ENCODE results near the gene NXPH4. TPM values are rescaled to one million over a fixed set of nuclear protein-coding genes. Genes with fewer than 3 reads are reported as not detected.
A peak's percentile ranks its signal among the peaks of the same experiment; 100 is the strongest.

Gene NXPH4
- total RNA-seq, 1 donor from 2014 or later, result not detected

- no peak for DNase-seq (ENCODE audit: low read depth)
- TF ChIP-seq CTCF (conservative IDR thresholded peaks at IDR 0.05; ENCODE audit: low read depth, low read length), result no peak
- no peak overlapping the region for H3K4me3 ChIP-seq (ENCODE audit: low read depth, low read length)
These were observed 45.7 kb upstream of the NXPH4 start for GRCh38 chr12:57170927-57171326.

- TF ChIP-seq CTCF (conservative IDR thresholded peaks at IDR 0.05; ENCODE audit: low read depth, low read length), result no peak
- DNase-seq (ENCODE audit: low read depth), result no peak
- H3K4me3 ChIP-seq (ENCODE audit: low read depth, low read length), result no peak overlapping the region
These were observed 44.9 kb upstream of the NXPH4 start for GRCh38 chr12:57171668-57172067.

- peak; percentile 72 for TF ChIP-seq CTCF (conservative IDR thresholded peaks at IDR 0.05; ENCODE audit: low read depth, low read length)
These were observed 43.5 kb upstream of the NXPH4 start for GRCh38 chr12:57173089-57173488.

GRCh38 chr12:57173683-57174082 lies 42.9 kb upstream of the NXPH4 start:
- H3K4me3 ChIP-seq (ENCODE audit: low read depth, low read length), result no peak overlapping the region
- DNase-seq (ENCODE audit: low read depth), result no peak
- TF ChIP-seq CTCF (conservative IDR thresholded peaks at IDR 0.05; ENCODE audit: low read depth, low read length), result no peak

More at GRCh38 chr12:57173089-57173488, 43.5 kb upstream of the NXPH4 start:
- DNase-seq (ENCODE audit: low read depth), result no peak
- no peak overlapping the region for H3K4me3 ChIP-seq (ENCODE audit: low read depth, low read length)

GRCh38 chr12:57175428-57176138 lies 41.0 kb upstream of the NXPH4 start:
- no peak overlapping the region for H3K4me3 ChIP-seq (ENCODE audit: low read depth, low read length)
- TF ChIP-seq CTCF (conservative IDR thresholded peaks at IDR 0.05; ENCODE audit: low read depth, low read length), result peak; percentile 61
- no peak for DNase-seq (ENCODE audit: low read depth)

GRCh38 chr12:57176139-57176477 lies 40.5 kb upstream of the NXPH4 start:
- no peak for TF ChIP-seq CTCF (conservative IDR thresholded peaks at IDR 0.05; ENCODE audit: low read depth, low read length)
- no peak overlapping the region for H3K4me3 ChIP-seq (ENCODE audit: low read depth, low read length)
- DNase-seq (ENCODE audit: low read depth), result no peak

GRCh38 chr12:57176846-57177245 lies 39.7 kb upstream of the NXPH4 start:
- no peak for DNase-seq (ENCODE audit: low read depth)
- no peak for TF ChIP-seq CTCF (conservative IDR thresholded peaks at IDR 0.05; ENCODE audit: low read depth, low read length)
- no peak overlapping the region for H3K4me3 ChIP-seq (ENCODE audit: low read depth, low read length)
